ENCODE data around the gene RAI1. TPM values are rescaled to one million over a fixed set of nuclear protein-coding genes. Genes with fewer than 3 reads are reported as not detected.

RAI1 gene
- total RNA-seq, 2 donors from 2014 or later = 15.8 to 23.8 TPM

- ATAC-seq = peak; percentile 5
- intact Hi-C loops (cut with DNase I, micrococcal nuclease) = loop anchor here in 1 of 2 donors (5.0 kb wide), 1 partner anchor 42 kb away; no protein-coding TSS in a partner anchor
- DNase-seq = no peak
These were observed 129.0 kb downstream of the RAI1 start for GRCh38 chr17:17810084-17810894.

- ATAC-seq (no peak), DNase-seq (no peak)
- intact Hi-C loops (cut with DNase I, micrococcal nuclease) = loop anchor here in 1 of 2 donors (5.0 kb wide), 1 partner anchor 41 kb away; no protein-coding TSS in a partner anchor
These were observed 129.6 kb downstream of the RAI1 start for GRCh38 chr17:17810895-17811248.

DNA sequence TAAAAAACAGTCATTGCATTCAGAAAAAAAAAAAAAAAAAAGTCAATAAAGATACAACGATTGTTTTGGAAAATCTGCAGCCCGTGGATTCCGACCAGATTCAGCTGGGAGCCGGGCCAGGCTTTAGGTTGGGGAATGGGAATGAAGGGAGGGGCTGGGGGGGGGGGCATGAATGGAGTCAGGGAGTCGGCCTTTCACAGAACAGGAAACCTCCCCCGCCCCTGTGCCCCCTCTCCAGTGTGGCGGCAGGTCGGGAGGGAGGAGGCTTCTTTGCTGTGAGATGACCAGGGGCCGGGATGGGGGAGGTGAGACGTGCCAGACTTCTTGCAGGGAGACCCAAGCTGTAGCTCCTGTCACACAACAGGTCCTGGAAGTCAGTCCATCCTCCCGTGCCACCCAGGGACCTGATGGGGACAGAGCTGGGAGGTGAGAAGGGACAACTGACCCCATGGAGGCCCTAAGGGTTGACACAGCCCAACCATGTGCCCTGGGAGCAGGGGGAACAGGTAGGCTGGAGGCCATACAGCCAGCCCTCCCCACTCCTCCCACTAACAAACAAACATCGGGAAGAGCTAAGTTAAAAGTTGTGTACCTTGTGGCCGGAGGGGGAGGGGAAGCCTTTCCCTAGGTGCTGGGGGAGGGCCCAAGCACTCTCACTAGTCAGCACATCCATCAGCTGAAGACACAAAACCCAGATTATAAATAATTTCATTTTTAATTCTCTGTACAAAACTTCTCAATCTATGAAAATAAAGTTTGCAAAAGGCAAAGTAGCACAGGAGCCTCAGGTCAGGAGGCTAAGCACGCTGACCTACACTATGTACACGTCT is 130.3 kb downstream of the RAI1 start:
- DNase-seq (no peak), ATAC-seq (no peak)
- intact Hi-C loops (cut with DNase I, micrococcal nuclease) = loop anchor here (2.0 to 5.0 kb wide), 2 partner anchors 41 to 49 kb away; no protein-coding TSS in a partner anchor

DNA sequence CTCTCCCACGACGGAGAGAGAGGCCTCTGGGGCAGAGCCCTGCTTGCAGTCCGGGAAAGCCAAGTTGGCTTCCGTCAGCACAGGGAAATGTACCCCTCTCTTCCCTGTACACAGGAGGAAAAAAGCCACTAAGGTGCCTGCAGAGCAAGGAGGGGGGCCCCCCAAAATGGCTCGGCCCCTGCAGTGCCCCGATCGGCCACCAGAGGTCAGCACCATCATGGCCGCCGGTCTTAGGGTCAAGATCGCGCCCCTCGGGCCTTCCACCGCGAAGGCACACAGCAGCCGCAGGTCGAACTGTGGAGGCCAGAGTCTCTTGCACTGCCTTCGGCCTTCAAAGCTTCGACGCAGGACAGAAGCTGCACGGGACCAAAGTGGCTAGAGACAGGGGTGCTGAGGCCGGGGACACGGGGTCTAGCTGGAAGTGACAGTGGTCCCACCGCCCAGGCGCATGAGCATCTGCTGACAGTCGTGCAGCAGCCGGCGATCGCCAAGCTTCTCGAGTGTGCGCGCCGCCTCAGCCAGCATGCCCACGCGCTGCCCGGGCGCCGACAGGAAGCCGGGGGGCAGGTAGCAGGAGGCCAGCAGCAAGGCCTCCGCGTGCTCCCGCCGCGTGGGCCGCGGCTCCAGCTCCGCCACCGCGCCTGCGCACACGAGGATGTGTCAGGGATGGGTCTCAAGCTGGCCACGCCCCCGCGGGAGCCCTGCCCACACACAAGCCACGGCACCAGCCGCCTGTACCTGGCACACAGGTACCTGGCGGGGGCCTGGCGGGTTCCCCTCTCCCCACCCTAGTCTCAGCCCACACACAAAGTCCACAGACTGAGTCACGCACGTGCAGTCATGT is 131.2 kb downstream of the RAI1 start:
- peak; percentile 39 for ATAC-seq
- intact Hi-C loops (cut with DNase I, micrococcal nuclease) = loop anchor here (2.0 to 5.0 kb wide), 2 partner anchors 40 to 48 kb away; no protein-coding TSS in a partner anchor

DNA sequence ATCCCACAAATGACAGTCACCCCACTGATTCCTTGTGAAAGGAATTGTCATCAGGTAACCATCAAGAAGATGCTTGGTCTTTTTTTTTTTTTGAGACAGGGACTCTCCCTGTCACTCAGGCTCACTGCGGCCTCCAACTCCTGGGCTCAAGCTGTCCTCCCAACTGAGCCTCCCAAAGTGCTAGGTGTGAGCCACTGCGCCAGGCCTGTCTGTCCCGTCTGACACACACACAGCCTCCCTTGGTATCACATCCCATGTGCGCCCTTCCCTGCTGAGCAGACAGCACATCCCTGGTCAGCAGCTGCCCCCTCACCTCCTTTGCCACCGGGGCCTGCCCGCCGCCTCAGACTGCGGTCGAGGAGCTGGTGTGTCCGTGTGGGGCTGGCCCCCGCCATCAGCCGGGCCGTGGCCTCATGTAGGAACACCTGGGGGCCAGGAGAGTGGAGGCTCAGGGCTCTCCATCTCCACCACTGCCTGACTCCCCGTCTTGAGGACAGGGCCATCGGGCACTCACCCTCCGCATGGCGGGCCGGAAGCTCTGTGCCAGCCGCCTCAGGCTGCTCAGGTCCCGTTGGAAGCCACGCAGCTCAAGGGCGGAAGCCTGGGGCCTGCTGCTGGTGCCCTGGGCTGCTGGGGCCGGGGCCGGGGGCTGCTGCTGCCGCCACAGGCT is 131.9 kb downstream of the RAI1 start:
- intact Hi-C loops (cut with DNase I, micrococcal nuclease) = loop anchor here (2.0 to 5.0 kb wide), 2 partner anchors 39 to 48 kb away; no protein-coding TSS in a partner anchor
- ATAC-seq (no peak), DNase-seq (no peak)

More for the DNA sequence above, 131.2 kb downstream of the RAI1 start:
- peak in 1 of 2 donors; percentile 72 for DNase-seq

DNA sequence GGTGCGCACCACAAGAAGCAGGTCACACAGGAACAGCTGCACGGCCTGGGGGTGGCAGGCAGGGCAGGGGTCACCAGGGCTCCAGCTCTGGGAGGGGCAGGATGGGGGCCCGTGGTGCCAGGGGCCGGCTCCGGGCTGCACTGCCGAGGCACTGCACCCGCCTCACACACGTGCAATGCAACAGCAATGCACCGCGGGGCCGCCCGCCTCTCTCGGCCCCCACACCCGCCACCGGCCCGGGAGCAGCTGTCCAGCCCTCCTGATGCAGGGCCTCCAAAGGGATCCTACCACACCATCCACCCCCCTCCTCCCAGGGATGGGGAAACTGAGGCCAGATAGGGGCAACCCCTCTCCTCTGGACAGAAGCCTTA is 132.5 kb downstream of the RAI1 start:
- DNase-seq (no peak), ATAC-seq (no peak)
- intact Hi-C loops (cut with DNase I, micrococcal nuclease) = loop anchor here (2.0 to 5.0 kb wide), 2 partner anchors 39 to 47 kb away; no protein-coding TSS in a partner anchor

DNA sequence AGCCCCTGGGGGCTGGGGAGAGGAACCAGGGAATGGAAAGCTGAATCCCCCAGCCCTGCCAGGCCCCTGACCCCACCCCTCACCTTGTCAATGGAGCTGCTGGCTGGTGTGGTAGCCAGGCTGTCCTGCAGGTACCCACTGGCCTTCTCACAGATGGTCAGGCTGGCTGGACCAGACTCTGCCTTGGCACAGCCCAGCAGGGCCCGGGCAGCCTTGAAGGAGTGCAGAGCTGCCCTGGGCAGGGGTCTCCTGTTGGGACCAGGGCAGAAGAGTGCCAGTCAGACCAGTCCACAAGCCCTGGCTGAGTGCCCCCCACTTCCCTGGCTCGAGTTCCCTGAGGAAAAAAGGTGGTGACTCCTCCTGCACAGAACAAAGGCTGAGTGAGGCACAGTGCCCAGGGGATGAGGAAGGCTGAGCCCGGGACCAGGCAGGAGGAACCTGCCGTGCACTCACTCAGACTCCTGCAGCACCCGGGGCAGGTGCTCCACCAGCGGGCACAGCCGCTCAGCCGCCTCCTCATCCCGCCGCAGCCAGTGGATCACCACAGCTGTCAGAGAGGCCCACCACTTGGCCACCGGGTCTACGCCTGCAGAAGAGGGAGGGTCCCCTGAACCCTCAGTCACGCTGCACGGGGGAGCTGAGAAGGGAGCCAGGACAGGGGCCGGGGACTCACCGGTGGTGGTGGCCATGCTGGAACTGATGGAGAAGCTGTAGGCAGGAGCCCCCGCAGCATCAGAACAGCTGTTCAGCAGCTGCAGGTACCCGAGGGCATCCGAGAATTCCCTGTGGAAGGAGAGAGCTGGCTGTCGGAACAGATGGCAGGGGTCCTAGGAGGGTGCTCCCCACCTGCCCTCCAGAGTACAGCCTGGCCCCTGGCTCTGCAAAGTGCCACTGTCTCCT is 133.2 kb downstream of the RAI1 start:
- intact Hi-C loops (cut with DNase I, micrococcal nuclease) = loop anchor here in 1 of 2 donors (5.0 kb wide), 1 partner anchor 38 kb away; no protein-coding TSS in a partner anchor
- DNase-seq (no peak), ATAC-seq (no peak)

GRCh38 chr17:17815062-17815406 is 133.8 kb downstream of the RAI1 start:
- intact Hi-C loops (cut with DNase I, micrococcal nuclease) = no loop called here
- no peak for ATAC-seq
- no peak for DNase-seq

DNA sequence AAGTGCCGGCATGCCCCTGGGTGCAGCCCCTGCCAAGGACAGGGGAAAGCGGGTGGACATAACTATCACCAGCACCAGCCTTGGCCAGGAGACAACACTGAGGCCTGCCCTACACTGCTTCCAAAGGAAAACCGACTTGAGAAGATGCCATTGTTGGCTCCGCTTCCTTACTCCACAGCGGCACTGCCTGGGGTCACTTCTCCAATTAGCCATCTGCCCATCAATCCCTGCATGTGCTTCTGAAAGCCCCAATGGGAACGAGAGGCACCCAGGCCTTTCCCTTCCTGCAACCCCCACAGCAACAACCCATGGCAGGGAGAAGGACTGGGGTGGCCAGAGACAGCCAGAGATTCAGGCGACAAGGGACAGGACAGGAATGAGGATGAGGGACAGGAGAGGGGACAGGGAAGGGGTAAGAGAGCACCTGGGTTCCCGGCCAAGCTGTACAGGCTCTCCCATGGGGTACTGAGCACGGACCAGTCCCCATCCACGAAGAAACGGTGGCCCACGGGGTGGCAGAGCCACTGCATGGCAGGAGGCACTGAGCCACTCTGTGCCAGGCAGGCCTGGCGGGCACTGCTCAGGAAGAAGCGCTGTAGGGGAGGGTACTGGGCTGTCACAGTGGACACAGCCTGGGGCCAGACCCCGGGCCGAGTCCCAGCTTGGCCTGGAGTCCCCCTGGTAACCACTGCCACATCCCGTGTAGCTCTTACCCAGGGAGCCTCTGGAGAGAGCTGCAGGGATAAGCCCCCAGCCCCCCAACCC is 134.4 kb downstream of the RAI1 start:
- DNase-seq = no peak
- intact Hi-C loops (cut with DNase I, micrococcal nuclease) = no loop called here
- no peak for ATAC-seq

DNA sequence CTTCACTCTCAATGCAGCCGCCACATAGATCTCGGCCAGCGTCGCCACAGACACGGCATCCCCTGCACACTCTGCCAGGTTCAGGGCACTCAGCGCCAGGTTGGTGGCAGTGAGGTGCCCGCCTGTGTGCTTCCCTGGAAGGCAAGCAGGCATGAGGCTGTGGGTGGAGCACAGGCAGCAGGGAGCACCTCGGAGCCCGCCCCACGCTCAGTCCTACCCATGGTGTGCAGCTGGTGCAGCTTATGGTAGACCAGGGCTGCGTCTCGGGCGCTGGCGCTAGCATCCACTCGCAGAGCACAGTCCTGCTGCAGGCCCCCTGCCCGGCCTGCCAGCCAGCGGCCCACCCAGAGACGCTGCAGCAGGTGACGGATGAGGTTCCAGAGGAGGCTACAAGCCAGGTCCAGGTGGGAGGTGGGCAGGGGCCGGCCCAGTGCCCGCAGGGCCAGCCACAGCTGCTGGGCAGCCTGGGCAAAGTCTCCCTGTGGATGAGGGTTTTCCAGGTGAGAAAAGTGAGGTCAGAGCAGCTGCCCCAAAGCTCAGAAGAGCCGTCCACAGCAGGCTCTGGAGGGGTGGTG is 135.1 kb downstream of the RAI1 start:
- DNase-seq (no peak), ATAC-seq (no peak)
- intact Hi-C loops (cut with DNase I, micrococcal nuclease) = no loop called here

GRCh38 chr17:17816831-17817551 is 135.7 kb downstream of the RAI1 start:
- intact Hi-C loops (cut with DNase I, micrococcal nuclease) = no loop called here
- ATAC-seq (no peak), DNase-seq (no peak)

GRCh38 chr17:17817552-17817947 is 136.3 kb downstream of the RAI1 start:
- no peak for DNase-seq
- ATAC-seq = no peak
- intact Hi-C loops (cut with DNase I, micrococcal nuclease) = no loop called here

DNA sequence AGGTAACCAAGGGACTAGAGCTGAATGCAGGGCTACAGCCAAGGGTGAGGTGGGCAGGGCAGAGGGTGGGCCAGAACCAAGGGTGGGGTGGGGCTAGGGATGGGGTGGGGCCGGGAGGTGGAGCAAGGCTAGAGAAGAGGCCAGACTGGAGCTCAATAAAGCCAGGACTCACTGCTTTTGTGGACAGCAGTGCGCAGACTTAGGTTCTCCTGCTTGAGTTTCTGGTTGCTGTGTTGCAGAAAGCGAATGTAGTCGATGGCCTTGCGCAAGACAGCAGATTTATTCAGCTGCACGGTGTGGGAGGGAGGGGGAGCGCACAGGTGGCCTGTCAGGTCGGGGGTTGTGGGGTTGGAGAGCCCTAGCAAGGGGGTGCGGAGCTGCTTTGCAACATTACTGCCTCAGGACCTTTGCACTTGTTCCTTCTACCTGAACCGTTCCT is 136.8 kb downstream of the RAI1 start:
- peak in 1 of 2 donors; percentile 75 for DNase-seq
- intact Hi-C loops (cut with DNase I, micrococcal nuclease) = no loop called here
- peak; percentile 62 for ATAC-seq

DNA sequence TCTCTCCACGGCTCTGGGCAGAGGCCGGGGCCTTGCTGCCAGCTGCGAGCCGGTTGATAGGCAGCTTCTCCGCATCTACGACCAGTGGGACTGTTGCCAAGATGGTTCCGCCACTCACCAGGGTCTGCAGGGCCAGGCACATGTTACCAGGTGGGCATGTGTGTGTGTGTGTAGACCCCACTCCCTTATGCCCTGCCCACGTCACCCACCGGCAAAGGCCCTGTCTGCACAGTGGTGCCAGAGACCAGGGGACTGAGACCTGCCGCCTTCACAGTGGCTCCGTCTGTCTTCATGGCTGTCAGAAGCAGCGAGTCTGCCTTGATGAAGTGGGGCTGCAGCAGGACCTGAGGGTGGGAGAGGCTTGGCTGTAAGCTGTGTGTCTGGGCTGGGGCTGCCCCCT is 137.9 kb downstream of the RAI1 start:
- no peak for DNase-seq
- ATAC-seq = no peak
- intact Hi-C loops (cut with DNase I, micrococcal nuclease) = no loop called here

- DNase-seq (peak; percentile 76 to 91), ATAC-seq (peak; percentile 32)
- intact Hi-C loops (cut with DNase I, micrococcal nuclease) = no loop called here
These were observed 138.3 kb downstream of the RAI1 start for GRCh38 chr17:17819561-17819995.

DNA sequence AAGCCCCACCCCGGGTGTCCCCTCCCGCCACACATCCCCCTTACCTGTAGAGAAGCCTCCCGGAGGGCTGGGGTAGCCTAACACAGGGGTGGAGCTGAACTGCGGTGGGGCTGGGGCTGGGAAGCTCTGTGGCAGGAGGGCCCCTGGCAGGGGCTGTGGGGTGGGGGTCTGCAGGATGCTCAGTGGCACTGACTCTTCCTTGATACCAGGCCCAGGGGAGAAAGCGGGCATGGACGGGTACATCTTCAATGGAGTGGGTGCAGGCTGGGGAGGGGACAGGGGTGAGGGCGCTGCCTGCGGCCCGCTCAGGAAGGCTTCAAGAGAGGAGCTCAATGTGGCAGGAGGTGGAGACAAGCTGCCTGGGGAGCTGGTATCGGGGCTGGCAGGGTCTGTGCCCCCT is 138.8 kb downstream of the RAI1 start:
- intact Hi-C loops (cut with DNase I, micrococcal nuclease) = no loop called here
- DNase-seq (no peak), ATAC-seq (no peak)

Measured in left colon (tissue), 2 donors.